ENCODE results near the gene PRKCE.

The PRKCE gene

DNA sequence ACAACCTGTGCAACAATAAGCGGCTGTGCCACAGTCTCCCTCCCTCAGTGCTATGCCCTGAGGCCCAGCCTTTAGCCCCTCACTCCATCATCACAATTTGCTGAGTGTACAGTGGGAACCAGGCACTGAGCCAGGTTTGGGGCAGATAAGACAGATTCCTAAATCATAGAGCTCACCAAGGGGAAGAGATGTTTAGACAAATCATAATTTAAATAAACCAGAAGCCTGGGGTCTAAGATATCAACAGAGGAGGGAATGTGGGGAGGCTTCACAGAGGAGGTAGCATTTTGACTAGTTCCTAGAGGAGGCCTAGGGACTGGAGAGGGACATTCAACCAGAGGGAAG, 506.5 kb downstream of the PRKCE start:
- DNase-seq (ENCODE audit: low read depth in 1 of 2, low spot score in 1 of 2) = no peak

DNA sequence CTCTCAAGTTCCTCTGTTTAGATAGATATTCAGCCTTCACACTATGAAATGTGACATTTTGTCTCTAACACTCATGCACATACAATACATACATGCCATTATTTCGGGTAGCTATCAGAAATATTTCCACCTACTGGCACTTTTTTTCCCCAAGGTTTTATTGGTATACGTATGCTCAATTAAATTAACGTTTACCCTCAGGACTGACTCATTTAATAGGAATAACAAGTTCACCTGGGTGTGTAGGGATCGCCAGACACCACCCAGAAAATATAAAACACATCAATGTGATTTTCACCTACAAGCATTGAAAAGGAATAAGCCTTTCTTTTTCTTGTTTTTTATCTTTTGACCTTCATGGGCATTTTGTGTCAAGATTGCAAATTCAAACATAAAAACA, 507.2 kb downstream of the PRKCE start:
- DNase-seq (ENCODE audit: low read depth in 1 of 2, low spot score in 1 of 2) = no peak

DNA sequence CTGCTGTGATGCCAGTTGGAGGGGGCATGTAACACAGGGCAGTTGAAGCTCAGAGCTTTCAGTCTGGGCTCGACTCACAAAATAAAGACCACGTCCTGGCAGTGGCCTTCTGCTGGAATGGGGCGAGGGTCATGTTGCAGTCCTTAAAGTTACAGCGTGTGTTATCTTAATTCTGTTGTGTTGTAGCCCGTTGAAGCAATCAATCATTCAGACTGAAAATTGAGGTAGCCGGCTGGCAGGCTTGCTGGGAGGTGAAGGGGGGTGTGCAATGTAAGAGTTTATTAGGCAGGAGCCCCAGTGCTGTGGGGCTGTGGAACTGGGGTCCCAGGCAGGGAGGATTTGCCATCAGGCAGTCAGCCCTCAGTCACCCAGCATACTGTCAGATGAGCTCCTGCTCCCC, 508.9 kb downstream of the PRKCE start:
- DNase-seq (ENCODE audit: low read depth in 1 of 2, low spot score in 1 of 2) = no peak

DNA sequence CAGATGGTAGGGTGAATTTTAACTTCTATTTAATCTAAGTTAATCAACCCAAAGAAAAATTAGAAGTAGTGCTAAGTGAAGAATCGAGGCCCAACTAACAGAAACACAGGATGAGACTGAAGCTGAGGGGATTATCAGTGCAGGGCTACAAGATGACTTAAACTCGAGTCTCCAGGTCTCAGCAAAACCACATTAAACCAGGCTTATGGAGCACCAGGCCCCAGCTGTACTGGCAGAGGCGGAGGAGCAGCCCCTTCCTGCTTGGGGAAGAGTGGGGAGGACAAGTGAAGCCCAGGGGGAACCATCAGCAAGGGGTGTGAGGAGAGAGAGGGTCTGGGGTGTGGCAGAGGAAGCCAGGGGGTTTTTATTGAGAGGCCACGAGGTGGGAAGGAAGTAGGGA, 509.8 kb downstream of the PRKCE start:
- no peak for DNase-seq (ENCODE audit: low read depth in 1 of 2, low spot score in 1 of 2)

DNA sequence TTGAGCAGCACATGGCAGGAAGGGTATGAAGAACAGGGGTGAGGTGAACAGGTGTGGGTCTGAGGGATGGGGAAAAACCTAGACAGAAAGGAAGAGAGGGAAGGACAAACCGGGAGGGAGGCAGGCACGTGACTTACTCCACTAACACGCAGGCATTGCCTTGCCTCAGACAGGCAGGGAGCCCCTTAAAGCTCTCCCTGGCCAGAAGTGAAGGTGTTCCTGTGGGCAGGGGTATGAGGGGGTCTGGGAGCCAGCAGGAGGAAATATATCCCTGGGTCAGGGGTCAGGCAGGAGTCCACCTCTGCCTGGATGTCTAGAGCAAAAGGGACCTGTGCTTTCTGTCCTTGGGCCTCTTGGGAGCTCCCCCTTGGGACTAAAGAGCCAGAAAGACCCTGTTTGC, 510.4 kb downstream of the PRKCE start:
- DNase-seq (ENCODE audit: low read depth in 1 of 2, low spot score in 1 of 2) = no peak

DNA sequence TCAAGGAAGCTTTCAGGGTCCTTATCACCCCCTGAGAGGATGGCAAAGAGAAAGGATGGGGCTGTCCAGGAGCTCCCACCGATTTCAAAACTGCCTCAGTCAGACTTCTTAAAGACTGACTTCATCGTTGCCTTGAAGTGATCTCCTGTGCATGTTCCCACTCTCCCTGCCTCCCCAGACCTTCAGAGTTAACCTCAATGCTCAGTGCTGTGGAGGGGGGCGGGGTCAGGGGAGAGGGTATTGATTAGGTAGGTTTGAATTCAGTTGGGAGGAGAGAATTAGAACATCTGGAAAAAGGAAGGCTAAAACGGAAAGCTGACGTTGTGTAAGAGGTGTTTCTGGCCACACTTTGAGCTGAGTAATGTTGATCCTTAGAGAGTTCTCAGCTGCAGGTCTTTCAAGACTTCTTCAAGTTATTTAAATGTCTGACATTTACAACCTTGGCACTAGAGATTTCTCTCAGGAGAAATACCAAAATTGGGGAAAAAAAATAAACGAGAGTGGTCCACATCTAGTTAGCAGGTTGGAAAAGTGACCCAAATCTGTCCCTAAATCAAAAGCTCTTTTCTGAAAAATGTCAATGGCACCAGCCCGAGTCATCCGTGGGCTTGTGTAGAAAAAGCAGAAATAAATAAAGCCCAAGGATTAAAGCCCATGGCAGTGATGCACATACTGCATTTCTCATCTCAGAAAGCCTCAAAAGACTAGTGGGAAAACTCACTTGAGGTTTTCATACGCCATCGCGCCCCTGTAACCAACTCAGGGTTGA, 511.0 kb downstream of the PRKCE start:
- no peak for DNase-seq (ENCODE audit: low read depth in 1 of 2, low spot score in 1 of 2)

DNA sequence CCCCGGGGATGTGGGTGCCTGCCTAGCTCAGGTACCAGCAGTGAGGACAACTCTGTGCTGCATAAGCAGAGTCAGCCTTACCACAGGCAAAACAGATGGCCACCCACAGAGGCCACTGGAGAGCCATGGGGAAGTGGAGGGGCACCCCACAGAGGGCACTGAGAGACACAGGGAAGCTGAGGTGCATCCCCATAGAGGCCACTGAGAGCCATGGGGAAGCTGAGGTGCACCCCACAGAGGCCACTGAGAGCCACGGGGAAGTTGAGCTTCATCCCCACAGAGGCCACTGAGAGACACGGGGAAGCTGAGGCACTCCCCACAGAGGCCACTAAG, 511.6 kb downstream of the PRKCE start:
- DNase-seq (ENCODE audit: low read depth in 1 of 2, low spot score in 1 of 2) = no peak

DNA sequence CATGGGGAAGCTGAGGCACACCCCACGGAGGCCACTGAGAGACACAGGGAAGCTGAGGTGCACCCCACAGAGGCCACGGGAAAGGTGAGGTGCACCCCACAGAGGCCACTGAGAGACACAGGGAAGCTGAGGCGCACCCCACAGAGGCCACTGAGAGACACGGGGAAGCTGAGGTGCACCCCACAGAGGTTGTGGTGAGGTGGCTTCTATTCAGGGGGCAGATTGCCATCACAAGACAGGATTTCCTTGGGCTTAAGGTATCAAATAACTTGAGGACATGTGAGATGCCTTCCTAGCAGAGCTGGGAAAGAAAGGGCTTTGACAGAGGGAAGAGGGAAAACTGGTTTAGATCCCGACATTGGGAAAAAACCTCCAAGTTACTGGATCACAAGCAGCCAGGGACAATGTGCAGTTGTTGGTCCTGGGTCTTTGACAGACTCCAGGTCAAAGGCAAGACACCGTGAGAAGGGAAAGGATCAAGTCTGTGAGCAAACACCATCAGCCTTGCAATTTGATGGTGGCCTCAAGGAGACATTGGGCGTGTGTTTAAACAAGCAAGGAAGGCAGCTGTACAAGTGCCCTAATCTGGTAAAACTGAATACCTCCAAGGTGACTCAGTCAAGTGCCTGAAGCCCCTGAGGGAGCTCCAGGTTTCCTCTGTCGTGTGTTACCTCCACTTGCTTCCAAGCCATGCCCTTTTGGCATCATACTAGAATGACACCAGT, 512.5 kb downstream of the PRKCE start:
- DNase-seq (ENCODE audit: low read depth in 1 of 2, low spot score in 1 of 2) = no peak

DNA sequence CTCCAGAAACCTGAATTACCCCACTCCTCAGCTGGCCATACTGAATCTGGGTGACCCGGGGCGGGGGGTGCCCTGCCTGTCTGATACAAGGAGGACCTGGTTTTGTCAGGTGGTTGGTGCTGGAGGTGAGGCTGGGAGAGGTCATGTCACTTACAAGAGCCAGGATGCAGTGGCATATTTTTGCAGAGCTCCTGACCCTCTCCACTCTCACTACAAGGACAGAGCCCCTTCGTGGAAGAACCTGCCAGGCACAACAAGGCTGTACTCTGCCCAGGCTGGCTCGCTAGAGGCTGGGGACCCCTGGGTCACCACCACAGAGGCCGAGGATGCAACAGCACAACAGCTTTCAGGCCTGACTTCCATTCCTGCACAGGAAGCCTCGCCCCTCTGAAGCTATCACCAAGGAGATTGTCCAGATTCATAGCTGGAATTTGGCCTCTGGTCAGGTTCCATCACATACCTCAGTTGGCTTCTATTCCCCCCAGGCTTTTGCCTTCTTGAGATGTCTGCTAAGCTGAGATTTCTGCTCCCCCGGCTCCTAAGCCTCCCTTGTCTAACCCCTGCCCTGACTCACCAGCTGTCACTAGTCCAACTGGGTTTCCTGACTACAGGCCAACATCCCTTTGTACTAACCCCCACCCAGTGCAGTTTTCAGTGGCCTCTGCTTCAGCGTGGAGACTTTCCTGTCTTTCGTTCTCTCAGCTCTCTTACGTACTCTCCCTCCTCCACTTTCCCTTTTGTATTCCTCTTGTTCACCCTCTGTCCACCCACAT, 513.2 kb downstream of the PRKCE start:
- DNase-seq (ENCODE audit: low read depth in 1 of 2, low spot score in 1 of 2) = no peak

DNA sequence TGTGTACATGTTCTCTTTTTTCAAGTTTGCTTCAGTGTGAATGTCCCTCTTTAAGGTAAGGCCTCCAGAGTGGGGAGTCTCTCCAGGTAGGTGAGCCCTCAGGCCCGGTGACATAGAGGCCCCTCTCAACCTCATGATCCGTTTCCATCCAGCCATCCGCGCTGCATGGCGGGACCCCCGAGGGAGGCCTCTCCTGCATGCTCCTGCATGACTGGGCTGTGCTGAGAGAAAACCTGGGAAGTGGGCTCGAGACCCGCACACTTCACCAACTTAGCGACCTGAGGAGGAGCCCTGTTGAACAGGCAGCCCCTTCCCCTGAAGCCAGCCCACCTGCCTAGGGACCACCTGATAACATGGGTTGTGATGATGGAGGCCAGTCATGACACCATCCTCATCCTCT, 514.4 kb downstream of the PRKCE start:
- DNase-seq (ENCODE audit: low read depth in 1 of 2, low spot score in 1 of 2) = no peak

DNA sequence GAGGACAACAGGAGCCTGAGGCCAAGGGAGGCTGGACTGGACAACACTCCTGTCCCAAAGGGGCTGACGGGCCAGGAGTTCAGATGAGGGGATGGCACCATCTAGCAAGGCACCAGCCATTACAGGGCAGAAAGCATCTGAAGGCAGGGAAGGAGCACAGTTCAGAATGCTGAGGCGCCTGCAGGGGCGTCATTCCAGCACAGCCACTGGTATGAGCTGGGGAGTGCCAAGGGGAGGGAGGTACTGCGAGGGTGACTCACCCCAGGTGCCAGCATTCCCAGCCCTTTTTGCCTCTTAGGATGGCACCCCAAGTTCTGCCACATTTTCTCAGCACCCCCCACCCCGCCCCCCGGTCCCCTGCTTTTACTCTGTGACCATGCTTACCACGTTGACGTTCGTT, 515.9 kb downstream of the PRKCE start:
- no peak for DNase-seq (ENCODE audit: low read depth in 1 of 2, low spot score in 1 of 2)

DNA sequence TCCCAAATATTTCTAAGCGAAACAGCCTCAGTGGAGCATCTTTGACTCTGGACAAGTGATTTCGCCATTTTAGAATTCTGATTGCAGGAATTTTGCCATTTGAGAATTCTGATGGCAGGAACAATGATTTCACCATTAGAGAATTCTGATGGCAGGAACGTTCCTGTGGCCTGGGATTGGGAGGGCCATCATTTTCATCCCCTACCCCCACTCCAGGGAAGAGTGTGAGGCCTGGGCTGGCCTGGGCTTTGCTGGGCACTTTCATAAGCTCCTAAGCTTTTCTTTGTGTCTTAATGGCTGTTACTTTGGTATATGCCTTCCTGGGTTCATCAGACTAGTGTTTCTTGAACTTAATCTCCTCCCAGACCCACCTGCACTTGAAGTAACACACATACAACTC, 516.4 kb downstream of the PRKCE start:
- DNase-seq (ENCODE audit: low read depth in 1 of 2, low spot score in 1 of 2) = no peak

DNA sequence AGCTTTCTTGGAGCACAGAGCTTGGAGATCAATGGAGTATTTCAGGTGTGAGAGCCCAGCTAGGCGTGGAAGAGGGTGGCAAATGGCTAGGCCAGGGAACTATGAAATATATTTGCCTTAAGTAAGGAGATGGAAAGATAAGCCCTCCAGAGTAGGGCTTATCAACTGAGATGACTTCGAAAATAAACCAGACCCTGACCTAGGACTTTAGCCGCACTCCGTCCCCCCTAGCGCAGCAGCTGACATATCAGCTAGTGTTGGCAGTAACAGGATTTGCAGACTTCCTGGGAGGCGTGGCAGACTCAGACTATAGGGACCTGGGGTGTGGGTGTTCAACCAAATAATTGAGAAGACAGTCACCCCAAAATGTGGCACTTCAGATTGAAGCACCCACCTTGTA, 518.0 kb downstream of the PRKCE start:
- no peak for DNase-seq (ENCODE audit: low read depth in 1 of 2, low spot score in 1 of 2)

DNA sequence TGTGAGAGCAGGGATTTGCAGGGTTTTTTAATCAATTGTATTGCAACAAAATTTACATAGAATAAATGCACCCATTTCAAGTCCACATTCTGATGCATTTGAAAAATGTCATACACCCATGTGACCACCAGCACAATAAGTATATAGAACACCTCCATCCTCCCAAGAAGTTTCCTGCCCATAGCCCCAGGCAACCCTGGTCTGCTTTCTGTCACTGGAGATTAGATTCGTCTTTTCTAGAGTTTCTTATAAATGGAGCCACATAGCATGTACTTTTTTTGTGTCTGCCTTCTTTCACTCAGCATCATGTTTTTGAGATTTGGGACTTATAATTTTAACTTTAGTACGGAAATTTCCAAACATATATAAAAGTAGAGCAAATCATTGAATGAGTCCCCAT, 518.6 kb downstream of the PRKCE start:
- no peak for DNase-seq (ENCODE audit: low read depth in 1 of 2, low spot score in 1 of 2)

DNA sequence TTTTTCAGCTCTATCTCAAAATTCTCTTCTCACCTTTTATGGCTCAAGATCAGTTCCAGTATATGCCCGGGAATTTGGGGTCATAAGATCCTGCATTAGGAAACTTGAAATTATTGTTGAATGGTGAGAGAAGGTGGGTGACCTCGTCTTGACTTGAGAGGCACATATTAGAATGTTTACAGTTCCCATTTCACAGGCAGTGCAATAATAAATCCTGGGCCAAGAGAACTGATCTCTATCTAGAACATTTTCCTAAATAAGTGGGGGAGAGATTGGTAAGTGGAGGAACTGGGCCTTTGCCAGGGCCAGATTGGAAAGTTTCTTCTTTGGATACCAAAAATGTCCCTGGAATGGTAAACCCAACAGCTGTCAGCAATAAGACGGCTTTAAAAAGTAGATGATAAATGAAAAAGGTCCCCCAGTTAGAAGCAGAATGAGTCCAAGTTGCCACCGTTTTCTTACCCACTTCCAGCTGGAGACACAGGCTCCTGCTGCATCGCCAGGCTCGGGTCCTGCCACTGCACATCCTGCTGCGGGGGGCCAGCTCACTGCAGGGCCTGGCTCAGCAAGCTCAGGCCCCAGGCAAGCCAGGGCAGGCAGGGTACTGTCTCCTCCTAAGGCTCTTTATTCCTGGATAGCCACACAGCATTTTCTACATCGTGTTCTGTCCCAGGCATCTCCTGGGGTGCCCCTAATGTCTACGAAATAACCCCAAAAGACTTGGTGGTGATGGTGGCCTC, 519.3 kb downstream of the PRKCE start:
- no peak for DNase-seq (ENCODE audit: low read depth in 1 of 2, low spot score in 1 of 2)

DNA sequence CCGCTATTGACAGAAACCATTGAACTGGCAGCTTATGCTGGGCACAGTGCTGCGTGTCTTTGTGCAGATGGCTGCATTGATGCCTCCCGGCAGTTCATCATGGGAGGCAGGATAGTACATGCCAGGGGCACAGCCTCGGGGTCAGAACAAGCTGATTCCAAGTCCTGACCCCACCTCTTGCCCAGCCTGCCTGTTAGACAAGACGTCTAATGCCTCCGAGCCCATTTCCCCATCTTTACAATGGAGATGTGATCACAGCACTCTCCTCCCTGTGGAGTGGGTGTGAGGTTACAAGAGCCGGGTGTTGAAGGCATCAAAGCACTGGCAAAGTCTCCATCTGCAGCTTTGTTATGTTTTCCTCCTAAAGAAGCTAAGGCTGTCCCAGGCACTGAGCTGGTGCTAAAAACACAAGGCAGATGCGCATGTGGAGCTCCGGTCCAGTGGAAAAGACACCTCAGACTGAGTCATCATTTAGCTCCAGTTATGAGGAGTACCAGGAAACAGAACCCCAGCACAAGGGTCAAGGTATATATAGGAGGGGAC, 520.0 kb downstream of the PRKCE start:
- DNase-seq (ENCODE audit: low read depth in 1 of 2, low spot score in 1 of 2) = no peak

DNA sequence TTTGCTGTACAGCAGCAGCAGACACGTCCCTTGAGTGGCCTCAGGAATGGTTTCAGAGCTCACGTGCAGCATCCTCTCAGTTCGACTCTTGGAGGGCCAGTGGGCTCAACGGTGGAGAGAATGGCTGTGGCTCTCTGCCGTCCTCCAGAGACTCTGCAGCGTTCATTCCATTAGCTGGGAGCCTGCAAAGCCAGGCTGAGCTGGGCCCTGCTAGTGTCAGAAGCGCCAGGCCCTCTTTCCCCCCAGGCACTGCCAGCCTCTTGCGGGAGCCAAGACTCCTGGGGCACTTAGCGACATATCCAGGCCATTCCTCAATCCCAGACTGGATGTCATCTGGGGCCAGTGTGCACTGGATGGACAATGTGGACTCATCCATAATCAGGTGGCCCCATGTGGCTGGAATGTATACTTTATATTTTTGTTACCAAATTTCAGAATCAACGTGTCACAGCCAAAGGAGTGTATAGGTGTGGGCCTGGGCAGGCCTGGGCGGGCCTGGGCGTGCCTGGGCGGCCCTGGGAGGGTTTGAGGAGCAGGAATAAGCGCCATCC, 520.6 kb downstream of the PRKCE start:
- DNase-seq (ENCODE audit: low read depth in 1 of 2, low spot score in 1 of 2) = no peak

DNA sequence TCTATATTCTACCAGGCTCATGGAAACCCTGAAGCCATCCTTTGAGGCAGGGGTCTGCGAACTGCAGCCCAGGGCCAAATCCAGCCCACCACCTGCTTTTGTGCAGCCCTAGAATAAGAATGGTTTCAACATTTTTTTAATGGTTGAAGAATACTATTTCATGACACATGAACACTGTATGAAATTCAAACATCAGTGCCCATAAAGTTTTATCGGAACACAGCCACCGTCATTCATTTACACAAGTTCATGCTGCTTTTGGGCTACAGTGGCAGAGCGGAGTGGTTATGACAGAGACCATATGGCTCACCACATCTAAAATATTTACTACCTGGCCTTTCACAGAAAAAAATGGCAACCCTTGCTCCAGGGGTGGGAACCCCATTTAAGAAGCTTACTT, 521.6 kb downstream of the PRKCE start:
- no peak for DNase-seq (ENCODE audit: low read depth in 1 of 2, low spot score in 1 of 2)

DNA sequence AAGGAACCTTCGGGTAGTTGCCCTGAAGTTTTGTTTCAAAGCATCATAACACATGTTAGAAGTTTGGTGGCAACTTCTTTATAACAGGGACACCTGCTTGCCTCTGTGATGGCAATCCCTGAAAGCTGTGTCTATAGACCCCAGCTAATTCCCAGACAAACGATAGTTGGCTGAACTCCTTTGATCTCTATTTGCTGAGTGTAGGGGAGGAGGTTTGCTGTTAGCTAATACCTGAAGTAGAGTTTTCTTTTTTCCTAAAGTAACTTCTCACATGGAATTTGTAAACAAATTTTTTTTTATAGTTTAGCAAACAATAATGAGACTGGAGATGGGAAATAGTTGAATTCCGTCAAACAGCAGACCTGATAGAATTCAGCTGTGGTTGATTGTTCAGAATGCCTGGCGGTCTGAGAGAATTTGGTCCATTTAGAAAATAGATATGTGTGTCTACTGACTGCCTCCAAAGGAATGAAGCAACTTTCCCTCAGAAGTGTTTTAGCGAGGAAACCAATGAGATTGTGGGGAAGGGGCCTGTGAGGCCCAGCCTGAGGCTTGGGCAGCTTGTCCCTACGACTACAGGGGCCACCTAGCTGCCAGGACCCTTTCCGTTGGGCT, 522.3 kb downstream of the PRKCE start:
- DNase-seq (ENCODE audit: low read depth in 1 of 2, low spot score in 1 of 2) = no peak

DNA sequence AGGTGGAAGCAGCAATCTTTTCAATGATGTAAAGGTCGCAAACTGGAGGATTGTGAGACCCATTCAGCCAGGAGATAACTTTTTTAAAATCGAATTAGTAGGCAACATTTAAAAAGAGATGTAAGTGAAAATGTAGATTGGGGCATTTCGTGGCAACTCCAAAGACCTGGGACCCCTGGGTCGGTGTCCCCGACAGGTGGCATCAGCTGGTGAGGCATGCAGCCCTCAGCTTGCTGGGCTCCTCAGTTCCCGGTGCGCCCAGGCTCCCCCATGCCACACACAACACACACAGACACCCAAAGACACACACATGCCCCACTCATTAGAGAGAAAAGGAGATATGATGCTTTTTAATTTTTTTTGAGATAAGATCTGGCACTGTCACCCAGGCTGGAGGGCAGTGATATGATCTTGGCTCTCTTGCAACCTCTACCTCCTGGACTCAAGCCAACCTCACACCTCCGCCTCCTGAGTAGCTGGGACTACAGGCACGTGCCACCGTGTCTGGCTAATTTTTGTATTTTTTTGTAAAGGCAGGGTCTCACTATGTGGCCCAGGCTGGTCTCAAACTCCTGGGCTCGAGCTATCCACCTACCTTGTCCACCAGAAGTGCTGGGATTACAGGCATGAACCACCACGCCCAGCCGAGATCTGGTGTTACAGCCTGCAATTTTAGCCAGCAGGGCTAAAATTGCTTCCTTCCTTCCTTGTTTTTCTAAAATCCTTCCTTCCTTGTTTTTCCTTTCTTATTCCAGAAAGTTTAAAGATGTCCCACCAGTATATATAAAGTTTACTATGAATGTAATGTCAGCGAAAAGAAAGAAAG, 523.1 kb downstream of the PRKCE start:
- DNase-seq (ENCODE audit: low read depth in 1 of 2, low spot score in 1 of 2) = no peak

Measured in activated T-helper 1 cell treated with anti-CD3 and anti-CD28 coated beads, Interleukin-2, amount 50 U/mL, for 16 hours (primary cell).